Spinal cord (tissue), 10 donors: ENCODE measurements around the gene FAM200B. TPM values are rescaled to one million over a fixed set of nuclear protein-coding genes. Genes with fewer than 3 reads are reported as not detected.
A peak's percentile ranks its signal among the peaks of the same experiment; 100 is the strongest.

Experiments
- DNase-seq, 6 donors: peaks; one replicate each; pipeline versions ENCODE4 v3.0.0 to v3.0.0-alpha.2; 2013 to 2015; ENCODE audit warnings: low spot score in 6 of 6, low read depth in 4 of 6
- H3K27ac ChIP-seq: one replicate; pipeline ENCODE4 v1.5.1; 2013; ENCODE audit warnings: low read depth, low read length, control low read depth
- H3K27me3 ChIP-seq: one replicate; pipeline ENCODE4 v1.6.1; 2013; ENCODE audit warnings: low read length; ENCODE audit not compliant: control insufficient read depth, insufficient read depth
- H3K36me3 ChIP-seq: one replicate; pipeline ENCODE4 v1.6.1; 2013; ENCODE audit warnings: low read length; ENCODE audit not compliant: control insufficient read depth, insufficient read depth
- H3K4me1 ChIP-seq: one replicate; pipeline ENCODE4 v1.6.1; 2013; ENCODE audit warnings: low read length; ENCODE audit not compliant: control insufficient read depth, insufficient read depth
- H3K4me3 ChIP-seq: one replicate; pipeline ENCODE4 v1.5.1; 2013; ENCODE audit warnings: low read depth, low read length, control low read depth
- H3K9me3 ChIP-seq: one replicate; pipeline ENCODE4 v1.6.1; 2013; ENCODE audit warnings: low read length; ENCODE audit not compliant: control insufficient read depth, insufficient read depth
- WGBS: methylation state at CpG from one replicate; pipeline ENCODE4 v1.1.5; 2013; ENCODE audit warnings: missing lambda C conversion rate; ENCODE audit not compliant: insufficient coverage; 5-methylcytosine and 5-hydroxymethylcytosine counted together
- polyA plus RNA-seq, 2 donors: library from polyadenylated mRNA; unstranded; fragments of 120-200 nt; gene quantifications; one replicate each; pipeline ENCODE4 v1.2.1, GENCODE V29; 2013; ENCODE audit not compliant: insufficient read length in 2 of 2
- total RNA-seq, 2 donors: library from RNA; depleted of rRNA in 1 of 2; stranded (reverse); fragments of 120-200 nt in 1 of 2; fragments of >200 nt in 1 of 2; gene quantifications; one replicate each; pipeline versions ENCODE4 v1.2.3 to v1.2.4, GENCODE V29; 2013 to 2014
- donor health status: healthy.

The FAM200B gene
- total and polyA plus RNA-seq, 4 donors: 42.7 to 81.3 (median 64.7) TPM

DNA sequence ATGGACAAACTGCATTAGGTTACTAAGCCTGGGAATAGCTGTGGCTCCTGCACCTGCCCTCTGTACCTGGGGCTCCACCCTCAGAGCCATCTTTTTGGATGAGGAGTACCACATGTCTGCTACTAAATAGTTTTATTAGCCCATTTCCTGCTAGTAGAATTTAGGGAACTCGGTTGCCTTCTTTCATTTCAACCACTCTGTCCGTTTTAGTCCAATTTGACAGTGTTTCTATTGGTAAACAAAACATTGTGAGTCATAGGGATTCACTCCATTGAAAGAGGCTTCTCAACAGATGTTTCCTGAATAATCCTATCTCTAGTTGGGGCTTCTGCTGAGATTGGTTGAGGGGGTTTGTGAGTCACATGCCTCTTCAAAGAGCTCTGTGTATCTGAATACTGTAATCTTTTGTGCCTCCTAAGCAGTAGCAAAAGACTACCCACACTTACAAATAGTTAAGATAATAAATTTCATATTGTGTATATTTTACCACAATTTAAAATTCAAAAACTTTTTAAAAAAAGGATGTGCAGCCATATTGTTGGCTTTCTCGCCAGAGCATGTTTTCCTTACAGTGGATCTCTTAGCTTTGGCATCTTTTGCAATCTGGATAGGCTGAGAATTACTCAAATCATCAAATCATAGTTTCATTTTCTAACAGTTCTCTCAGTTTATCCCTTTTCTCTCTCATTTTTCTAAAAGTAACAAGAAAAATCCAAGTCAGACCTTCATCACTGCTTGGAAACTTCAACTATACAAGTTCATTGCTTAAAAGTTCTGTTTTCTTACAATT, 9.9 kb downstream of the FAM200B start:
- H3K9me3 ChIP-seq: no peaks in the 10 kb centered on the region
- DNase-seq: peak in 1 of 6 donors; percentile 37
- H3K4me3 ChIP-seq: no peak overlapping the region
- no peak overlapping the region for H3K27ac ChIP-seq
- H3K36me3 ChIP-seq: no peaks in the 10 kb centered on the region
- no peaks in the 10 kb centered on the region for H3K27me3 ChIP-seq
- no peaks in the 10 kb centered on the region for H3K4me1 ChIP-seq
- WGBS: 75% methylated on average over 1 of the region's 3 CpGs

DNA sequence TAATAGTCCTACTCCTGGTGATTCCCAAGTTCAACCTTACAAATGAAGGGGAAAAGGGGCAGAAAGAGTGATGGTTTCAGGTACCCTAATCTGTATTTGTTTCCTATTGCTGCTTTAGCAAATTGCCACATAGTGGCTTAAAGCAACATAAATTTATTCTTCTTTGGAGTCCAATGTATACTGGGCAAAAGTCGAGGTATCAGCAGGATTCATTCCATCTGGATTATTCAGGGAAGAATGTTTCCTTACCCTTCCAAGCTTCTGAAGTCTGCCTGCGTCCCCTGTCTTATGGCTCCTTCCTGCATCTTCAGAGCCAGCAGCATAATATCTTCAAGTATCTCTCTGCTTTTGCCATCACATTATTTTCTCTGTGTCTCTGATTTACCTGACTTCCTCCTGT, 11.0 kb downstream of the FAM200B start:
- no peak overlapping the region for H3K27ac ChIP-seq
- H3K4me1 ChIP-seq: no peaks in the 10 kb centered on the region
- WGBS: 79% methylated on average over 2 of the region's 2 CpGs
- H3K36me3 ChIP-seq: no peaks in the 10 kb centered on the region
- H3K9me3 ChIP-seq: no peaks in the 10 kb centered on the region
- no peak for DNase-seq
- H3K27me3 ChIP-seq: no peaks in the 10 kb centered on the region
- no peak overlapping the region for H3K4me3 ChIP-seq

DNA sequence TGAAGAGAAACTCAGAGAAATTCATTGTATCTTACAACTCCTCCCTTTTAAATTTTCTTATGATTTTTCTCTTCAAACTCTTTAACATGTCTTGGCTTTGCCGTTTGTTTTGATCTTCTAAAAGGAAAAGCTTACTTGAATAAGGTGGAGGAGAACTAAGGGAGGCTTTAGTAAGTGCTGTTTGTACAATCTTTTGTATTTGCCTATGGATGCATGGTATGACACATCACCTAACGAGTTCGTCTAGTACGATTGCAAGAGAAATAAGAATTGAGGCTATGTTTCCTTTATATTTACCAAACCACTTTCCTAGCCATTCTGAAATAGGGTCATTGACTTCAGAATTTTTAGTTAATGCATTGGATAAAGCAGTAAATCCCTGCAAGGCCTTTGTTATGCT, 12.8 kb downstream of the FAM200B start:
- no peaks in the 10 kb centered on the region for H3K36me3 ChIP-seq
- H3K27ac ChIP-seq: no peak overlapping the region
- H3K9me3 ChIP-seq: no peaks in the 10 kb centered on the region
- no peaks in the 10 kb centered on the region for H3K4me1 ChIP-seq
- H3K27me3 ChIP-seq: no peaks in the 10 kb centered on the region
- H3K4me3 ChIP-seq: no peak overlapping the region
- DNase-seq: no peak
- no CpG with 5 or more reads among the region's 4 CpGs for WGBS

DNA sequence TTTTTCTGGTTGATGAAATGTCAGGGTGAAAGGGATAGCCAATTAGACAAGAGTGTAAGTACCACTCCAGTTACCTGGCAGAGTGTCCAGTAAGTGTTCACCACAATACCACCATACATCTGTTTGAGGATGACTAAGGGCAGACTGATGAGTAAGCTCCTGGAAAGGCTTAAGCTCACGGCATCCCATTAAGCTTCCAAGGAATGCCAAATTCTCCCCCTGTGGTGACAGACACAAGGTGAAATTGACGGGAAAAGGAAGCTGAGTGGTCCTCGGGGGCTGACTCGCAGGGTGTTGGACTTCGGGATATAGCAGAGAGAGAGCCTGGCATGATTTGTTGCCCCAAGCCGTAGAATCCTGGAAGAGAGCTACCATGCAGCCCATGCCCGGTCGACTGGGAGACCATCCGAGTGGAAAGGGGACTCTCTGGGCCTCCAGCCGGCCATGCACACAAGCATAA, 13.6 kb downstream of the FAM200B start:
- Histone ChIP-seq H3K27ac (no peak overlapping the region), H3K27me3 (no peaks in the 10 kb centered on the region), H3K36me3 (no peaks in the 10 kb centered on the region), H3K9me3 (no peaks in the 10 kb centered on the region), H3K4me3 (no peak overlapping the region), H3K4me1 (no peaks in the 10 kb centered on the region)
- WGBS: 94% methylated on average over 4 of the region's 10 CpGs
- no peak for DNase-seq

DNA sequence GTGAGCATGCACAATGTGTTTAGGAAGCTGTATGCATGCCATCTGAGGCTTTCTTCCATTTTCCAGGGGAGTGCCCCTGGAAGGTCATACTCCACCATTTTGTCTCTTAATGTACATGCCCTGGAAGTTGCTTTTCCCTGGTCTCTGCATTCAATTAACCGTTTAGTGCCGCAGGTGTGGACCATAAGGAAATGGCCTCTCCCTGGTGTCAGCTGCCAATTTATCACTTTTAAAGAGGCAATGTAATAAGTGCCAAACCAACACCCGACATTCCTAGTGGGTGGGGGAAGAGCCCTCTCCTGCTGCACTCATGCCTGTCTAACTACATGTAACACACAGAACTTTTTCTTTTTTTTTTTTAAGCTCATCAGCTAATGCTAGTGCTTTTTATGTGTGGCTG, 14.1 kb downstream of the FAM200B start:
- H3K27me3 ChIP-seq: no peaks in the 10 kb centered on the region
- 80% methylated on average over 1 of the region's 3 CpGs for WGBS

DNA sequence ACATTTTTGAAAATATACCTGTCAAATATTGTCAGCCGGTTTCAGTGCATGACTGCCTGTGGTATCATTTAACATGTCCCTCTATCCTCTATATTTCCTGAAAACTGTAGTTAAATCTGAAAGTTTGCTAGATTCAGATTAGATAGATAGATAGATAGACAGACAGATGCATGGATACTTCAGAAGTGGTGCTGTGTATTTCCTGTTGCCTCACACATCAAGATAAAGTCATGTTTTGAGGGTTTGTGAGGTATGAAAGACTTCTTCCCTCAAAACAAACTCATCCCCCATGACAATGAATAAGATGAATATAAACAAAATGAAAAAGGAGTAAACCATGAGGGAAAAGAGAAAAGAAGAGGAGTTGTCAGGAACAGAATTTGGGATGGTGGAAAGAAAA, 15.2 kb downstream of the FAM200B start:
- Histone ChIP-seq H3K36me3 (no peaks in the 10 kb centered on the region), H3K27ac (no peak overlapping the region), H3K9me3 (no peaks in the 10 kb centered on the region), H3K27me3 (no peaks in the 10 kb centered on the region), H3K4me1 (no peaks in the 10 kb centered on the region), H3K4me3 (no peak overlapping the region)
- WGBS: no CpG with 5 or more reads among the region's 1 CpG
- DNase-seq: no peak

More for the DNA sequence above, 14.1 kb downstream of the FAM200B start:
- Histone ChIP-seq H3K27ac (no peak overlapping the region), H3K9me3 (no peaks in the 10 kb centered on the region), H3K4me1 (no peaks in the 10 kb centered on the region), H3K4me3 (no peak overlapping the region), H3K36me3 (no peaks in the 10 kb centered on the region)
- DNase-seq: no peak

DNA sequence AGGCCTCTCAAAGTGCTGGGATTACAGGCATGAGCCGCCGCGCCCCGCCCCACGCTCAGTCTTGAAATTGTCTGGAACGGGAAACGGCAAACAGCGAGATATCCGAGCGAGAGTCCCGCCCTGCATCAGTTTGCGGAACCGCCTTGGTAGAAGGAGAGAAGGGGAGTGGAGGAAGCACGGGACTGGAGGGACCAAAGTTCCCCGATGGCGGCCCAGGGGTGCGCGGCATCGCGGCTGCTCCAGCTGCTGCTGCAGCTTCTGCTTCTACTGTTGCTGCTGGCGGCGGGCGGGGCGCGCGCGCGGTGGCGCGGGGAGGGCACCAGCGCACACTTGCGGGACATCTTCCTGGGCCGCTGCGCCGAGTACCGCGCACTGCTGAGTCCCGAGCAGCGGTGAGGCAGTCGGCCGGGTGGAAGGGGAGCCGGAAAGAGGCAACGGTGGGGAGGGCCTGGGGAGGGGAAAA, 21.3 kb downstream of the FAM200B start, which contains the start of gene BST1:
Gene BST1 (plus strand): TSS at position 125 of the 463 bp plus-strand sequence. CDS start 80 bp downstream, at position 205.
- H3K27me3 ChIP-seq: no peaks in the 10 kb centered on the region
- H3K4me3 ChIP-seq: peak within 1 kb of the TSS; percentile 55
- peaks cover 7% of the 10 kb centered on the region for H3K4me1 ChIP-seq
- no peaks in the 10 kb centered on the region for H3K36me3 ChIP-seq
- H3K27ac ChIP-seq: no peak within 1 kb of the TSS
- no peaks in the 10 kb centered on the region for H3K9me3 ChIP-seq
- under 1% methylated on average over 43 of the region's 43 CpGs for WGBS
- DNase-seq: peak in 2 of 6 donors; percentile 64 to 73

DNA sequence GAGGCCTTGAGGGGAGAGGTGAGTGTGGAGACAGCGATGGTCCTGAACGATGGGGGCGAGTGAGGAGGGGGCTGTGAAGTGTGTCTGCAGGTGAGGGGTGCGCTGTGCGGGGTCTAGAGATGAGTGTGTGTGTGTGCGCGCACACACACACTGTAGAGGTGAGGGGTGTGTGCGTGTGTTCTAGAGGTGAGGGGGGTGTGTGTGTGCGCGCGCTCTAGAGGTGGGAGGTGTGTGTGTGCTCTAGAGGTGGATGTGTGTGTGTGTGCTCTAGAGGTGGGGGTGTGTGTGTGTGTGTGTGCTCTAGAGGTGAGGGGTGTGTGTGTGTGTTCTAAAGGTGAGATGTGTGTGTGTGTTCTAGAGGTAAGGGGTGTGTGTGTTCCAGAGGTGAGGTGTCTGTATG, 21.8 kb downstream of the FAM200B start:
- H3K27ac ChIP-seq: no peak overlapping the region
- WGBS: 86% methylated on average over 11 of the region's 11 CpGs
- no peaks in the 10 kb centered on the region for H3K27me3 ChIP-seq
- no peak for DNase-seq
- H3K4me1 ChIP-seq: peaks cover 7% of the 10 kb centered on the region
- H3K36me3 ChIP-seq: no peaks in the 10 kb centered on the region
- no peaks in the 10 kb centered on the region for H3K9me3 ChIP-seq
- peak overlapping the region; percentile 55 for H3K4me3 ChIP-seq

DNA sequence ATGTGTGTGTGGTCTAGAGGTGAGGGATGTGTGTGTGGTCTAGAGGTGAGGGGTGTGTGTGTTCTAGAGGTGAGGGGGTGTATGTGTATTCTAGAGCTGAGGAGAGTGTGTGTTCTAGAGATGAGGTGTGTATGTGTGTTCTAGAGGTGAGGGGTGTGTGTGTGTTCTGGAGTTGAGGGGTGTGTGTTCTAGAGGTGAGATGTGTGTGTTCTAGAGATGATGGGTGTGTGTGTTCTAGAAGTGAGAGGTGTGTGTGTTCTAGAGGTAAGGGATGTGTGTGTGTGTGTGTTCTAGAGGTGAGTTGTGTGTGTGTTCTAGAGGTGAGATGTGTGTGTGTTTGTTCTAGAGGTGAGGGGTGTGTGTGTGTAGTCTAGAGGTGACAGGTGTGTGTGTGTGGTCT, 22.5 kb downstream of the FAM200B start:
- Histone ChIP-seq H3K27ac (no peak overlapping the region), H3K4me3 (no peak overlapping the region), H3K4me1 (peaks cover 7% of the 10 kb centered on the region), H3K27me3 (no peaks in the 10 kb centered on the region), H3K36me3 (no peaks in the 10 kb centered on the region), H3K9me3 (no peaks in the 10 kb centered on the region)
- no peak for DNase-seq
